GM19438 (cell line): ENCODE measurements around the gene UBE2L3.
"Not testable (repeated sequence)": the region's sequence is repeated elsewhere in the genome, so short reads cannot be mapped to it uniquely, and the experiment has no call there.

Source experiments
- ATAC-seq: cut with Tn5 transposase; IDR thresholded peaks from one replicate; pipeline ENCODE4 v1.9.1; 2021; ENCODE audit warnings: low read depth; ENCODE audit not compliant: unreplicated experiment

Gene UBE2L3

GRCh38 chr22:21626073-21626734 lies 58.7 kb downstream of the UBE2L3 start:
- ATAC-seq: no peak

GRCh38 chr22:21626735-21627469 lies 59.4 kb downstream of the UBE2L3 start:
- ATAC-seq: no peak

GRCh38 chr22:21628386-21629254 lies 61.1 kb downstream of the UBE2L3 start:
- ATAC-seq: no peak

GRCh38 chr22:21629255-21630149 lies 62.0 kb downstream of the UBE2L3 start, which contains the start of gene YDJC:
YDJC (minus strand) TSS chr22:21630022; CDS start chr22:21630014, 8 bp downstream.
- ATAC-seq: peak; percentile 71

GRCh38 chr22:21631025-21631424 lies 63.5 kb downstream of the UBE2L3 start:
- ATAC-seq: no peak

- ATAC-seq: no peak
Observed at GRCh38 chr22:21632237-21632895, 64.9 kb downstream of the UBE2L3 start, which contains the start of gene CCDC116. CCDC116 (plus strand) TSS chr22:21632760; CDS start chr22:21633182, 422 bp downstream.

- ATAC-seq: no peak
Observed at GRCh38 chr22:21632931-21633330, 65.4 kb downstream of the UBE2L3 start.

GRCh38 chr22:21633481-21633880 lies 66.0 kb downstream of the UBE2L3 start:
- ATAC-seq: no peak

GRCh38 chr22:21634081-21634480 lies 66.6 kb downstream of the UBE2L3 start:
- no peak for ATAC-seq

- no peak for ATAC-seq
Observed at GRCh38 chr22:21634844-21635243, 67.3 kb downstream of the UBE2L3 start.

- ATAC-seq: no peak
Observed at GRCh38 chr22:21635771-21636510, 68.4 kb downstream of the UBE2L3 start.

GRCh38 chr22:21636629-21637218 lies 69.2 kb downstream of the UBE2L3 start:
- ATAC-seq: no peak

GRCh38 chr22:21637450-21637849 lies 69.9 kb downstream of the UBE2L3 start:
- ATAC-seq: not testable (repeated sequence)

- no peak for ATAC-seq
Observed at GRCh38 chr22:21639359-21639758, 71.8 kb downstream of the UBE2L3 start.

GRCh38 chr22:21640810-21641209 lies 73.3 kb downstream of the UBE2L3 start:
- ATAC-seq: no peak

GRCh38 chr22:21641417-21641788 lies 73.9 kb downstream of the UBE2L3 start:
- peak; percentile 6 for ATAC-seq

GRCh38 chr22:21641789-21642583 lies 74.5 kb downstream of the UBE2L3 start, which contains the start of gene SDF2L1:
SDF2L1 (plus strand) TSS chr22:21642302; CDS start chr22:21642337, 35 bp downstream.
- ATAC-seq: peak; percentile 93
